HCT116 (cell line): ENCODE results near the gene CNNM3. TPM values are rescaled to one million over a fixed set of nuclear protein-coding genes. Genes with fewer than 3 reads are reported as not detected.

Source experiments
- ATAC-seq: fragments of 200-7000 bp; cut with Tn5 transposase; 2 replicates; pipeline ENCODE4 v1.9.1; 2020; ENCODE audit warnings: mild to moderate bottlenecking, moderate library complexity
- BruUV-seq: library from RNA; stranded (reverse); fragments of 400-500 nt; replicated peaks from 2 replicates; lab custom pipeline; 2021; lab: Mats Ljungman, UMichigan
- CTCF ChIA-PET: fragments of 300-600 bp; sonication (Branson Sonifier 250); formaldehyde crosslinking; loops from one replicate; lab custom pipeline; 2021; ENCODE audit warnings: antibody characterized with exemption; lab: Charles Lee
- POLR2A ChIA-PET: fragments of 300-600, 350-600 bp; sonication (Branson Sonifier 250); formaldehyde crosslinking; loops from one replicate; lab custom pipeline; 2021; ENCODE audit warnings: antibody characterized with exemption; lab: Charles Lee
- RAD21 ChIA-PET, 2 experiments: fragments of 300-600 bp; sonication (Branson Sonifier 250); formaldehyde crosslinking; loops; one replicate each; lab custom pipeline; 2023; ENCODE audit warnings: low total read pairs in 2 of 2; ENCODE audit not compliant: uncharacterized antibody in 2 of 2, unreplicated experiment in 2 of 2, low non-redundant PET in 1 of 2; lab: Charles Lee
- DNase-seq: peaks from one replicate; pipeline ENCODE4 v3.0.0-alpha.2; 2010; ENCODE audit warnings: low read depth, low spot score
- H2AFZ ChIP-seq: fragments of 200-600 bp; shearing (Covaris generic), sonication (generic); 2 replicates; pipeline ENCODE4 v1.6.1; 2017; ENCODE audit warnings: low read depth, mixed run types, mixed read lengths, antibody characterized with exemption, low read length; ENCODE audit not compliant: poor library complexity, severe bottlenecking
- H3K27ac ChIP-seq: 2 replicates; pipeline ENCODE4 v1.5.1; 2012; ENCODE audit warnings: low read depth, low read length
- H3K27me3 ChIP-seq: fragments of 200-600 bp; sonication (generic); 2 replicates; pipeline ENCODE4 v1.6.1; 2016; ENCODE audit warnings: mixed run types, low read length, mixed read lengths; ENCODE audit not compliant: insufficient read depth
- H3K36me3 ChIP-seq, 2 experiments: fragments of 200-500 bp in 1 of 2; fragments of 200-600 bp in 1 of 2; sonication (Bioruptor generic) in 1 of 2; sonication (generic) in 1 of 2; 2 replicates each; pipeline versions ENCODE4 v1.5.1 to v1.6.1; 2014 to 2016; ENCODE audit warnings: low read length in 2 of 2, inconsistent platforms in 1 of 2, mixed read lengths in 1 of 2, mixed run types in 1 of 2; ENCODE audit not compliant: insufficient read depth in 2 of 2, control insufficient read depth in 1 of 2
- H3K4me1 ChIP-seq, 2 experiments: fragments of 200-600 bp in 1 of 2; sonication (generic) in 1 of 2; 2 replicates each; pipeline versions ENCODE4 v1.5.1 to v1.6.1; 2012 to 2017; ENCODE audit warnings: low read length in 2 of 2, inconsistent platforms in 1 of 2, mild to moderate bottlenecking in 1 of 2, mixed read lengths in 1 of 2, mixed run types in 1 of 2, moderate library complexity in 1 of 2; ENCODE audit not compliant: insufficient read depth in 2 of 2, control insufficient read depth in 1 of 2
- H3K4me2 ChIP-seq: fragments of 200-600 bp; sonication (generic); 2 replicates; pipeline ENCODE4 v1.6.1; 2017; ENCODE audit warnings: mixed run types, low read length, mixed read lengths
- H3K4me3 ChIP-seq, 2 experiments: fragments of 200-600 bp in 1 of 2; sonication (generic) in 1 of 2; replicated peaks in 1 of 2; 2 replicates each; pipeline ENCODE4 v1.5.1; 2011 to 2016; ENCODE audit warnings: low read length in 2 of 2, control low read depth in 1 of 2, low read depth in 1 of 2, mild to moderate bottlenecking in 1 of 2, mixed read lengths in 1 of 2, mixed run types in 1 of 2
- H3K79me2 ChIP-seq: fragments of 200-600 bp; sonication (generic); 2 replicates; pipeline ENCODE4 v1.6.1; 2017; ENCODE audit warnings: mild to moderate bottlenecking, mixed run types, low read length, moderate library complexity, mixed read lengths; ENCODE audit not compliant: insufficient read depth
- H3K9ac ChIP-seq: fragments of 200-600 bp; sonication (generic); 2 replicates; pipeline ENCODE4 v1.6.1; 2016; ENCODE audit warnings: low read length, mixed read lengths
- H3K9me2 ChIP-seq: fragments of 200-600 bp; sonication (generic), shearing (Covaris generic); 2 replicates; pipeline ENCODE4 v1.6.1; 2017; ENCODE audit warnings: mixed run types, mild to moderate bottlenecking, moderate library complexity; ENCODE audit not compliant: insufficient read depth
- H3K9me3 ChIP-seq, 2 experiments: fragments of 200-500 bp in 1 of 2; fragments of 200-600 bp in 1 of 2; sonication (Bioruptor generic) in 1 of 2; sonication (generic) in 1 of 2; 2 replicates each; pipeline ENCODE4 v1.6.1; 2014 to 2017; ENCODE audit warnings: low read length in 2 of 2, mixed read lengths in 2 of 2, inconsistent platforms in 1 of 2, low read depth in 1 of 2, mild to moderate bottlenecking in 1 of 2, mixed run types in 1 of 2, moderate library complexity in 1 of 2; ENCODE audit not compliant: control insufficient read depth in 1 of 2, insufficient read depth in 1 of 2
- H4K20me1 ChIP-seq: fragments of 200-600 bp; sonication (generic), shearing (Covaris generic); 2 replicates; pipeline ENCODE4 v1.6.1; 2017; ENCODE audit warnings: mixed run types, mild to moderate bottlenecking, moderate library complexity; ENCODE audit not compliant: insufficient read depth
- CBX3 ChIP-seq: IDR thresholded peaks from 2 replicates; pipeline ENCODE4 v1.6.1; 2012; ENCODE audit warnings: low read depth
- ELF1 ChIP-seq: IDR thresholded peaks from 2 replicates; pipeline ENCODE4 v1.6.1; 2012; ENCODE audit warnings: low read depth, borderline replicate concordance
- EZH2phosphoT487 ChIP-seq: fragments of 200-600 bp; IDR thresholded peaks from 2 replicates; pipeline ENCODE4 v1.6.1; 2018; ENCODE audit warnings: antibody characterized with exemption, borderline replicate concordance
- FOSL1 ChIP-seq: IDR thresholded peaks from 2 replicates; pipeline ENCODE4 v1.6.1; 2012; ENCODE audit warnings: low read depth
- JUND ChIP-seq: IDR thresholded peaks from 2 replicates; pipeline ENCODE4 v1.6.1; 2012
- POLR2A ChIP-seq: IDR thresholded peaks from 2 replicates; pipeline ENCODE4 v1.7.0; 2011; ENCODE audit warnings: borderline replicate concordance; ENCODE audit not compliant: insufficient read depth, insufficient read length; ENCODE audit errors: extremely low read depth
- YY1 ChIP-seq: IDR thresholded peaks from 2 replicates; pipeline ENCODE4 v1.6.1; 2011; ENCODE audit warnings: low read length, low read depth, moderate library complexity, mild to moderate bottlenecking; ENCODE audit not compliant: insufficient replicate concordance; ENCODE audit errors: extremely low read depth
- ZNF274 ChIP-seq: fragments of 200-500 bp; sonication (Bioruptor generic); IDR thresholded peaks from 2 replicates; pipeline ENCODE4 v1.6.1; 2014; ENCODE audit warnings: mild to moderate bottlenecking, low read depth, low read length, inconsistent platforms
- intact Hi-C: fragments of 100-400 bp; cut with micrococcal nuclease; formaldehyde crosslinking; loops from 2 replicates; pipeline ENCODE4 v1.10.0; 2022
- total RNA-seq: library from RNA; stranded (reverse); gene quantifications from one replicate; pipeline ENCODE4 v1.2.1, GENCODE V29; 2021; ENCODE audit not compliant: unreplicated experiment
- TF ChIP-seq, protein P1 (sequence below): IDR thresholded peaks from 2 replicates; pipeline ENCODE4 v1.6.1; 2012; ENCODE audit warnings: low read depth
- TF ChIP-seq, protein P2 (sequence below), 3 experiments: fragments of 200-600 bp in 1 of 3; sonication (generic) in 1 of 3; IDR thresholded peaks in 2 of 3; conservative IDR thresholded peaks in 1 of 3; 2 replicates each; pipeline ENCODE4 v1.5.1; 2012 to 2017; ENCODE audit warnings: low read depth in 2 of 3, low read length in 2 of 3, antibody characterized with exemption in 1 of 3, borderline replicate concordance in 1 of 3, control low read depth in 1 of 3, mild to moderate bottlenecking in 1 of 3, mixed read lengths in 1 of 3, mixed run types in 1 of 3, moderate library complexity in 1 of 3; ENCODE audit not compliant: insufficient read depth in 1 of 3
- TF ChIP-seq, protein P3 (sequence below): IDR thresholded peaks from 2 replicates; pipeline ENCODE4 v1.6.1; 2012

CNNM3 gene
- total RNA-seq, 1 experiment from 2014 or later = 31.1 TPM

DNA sequence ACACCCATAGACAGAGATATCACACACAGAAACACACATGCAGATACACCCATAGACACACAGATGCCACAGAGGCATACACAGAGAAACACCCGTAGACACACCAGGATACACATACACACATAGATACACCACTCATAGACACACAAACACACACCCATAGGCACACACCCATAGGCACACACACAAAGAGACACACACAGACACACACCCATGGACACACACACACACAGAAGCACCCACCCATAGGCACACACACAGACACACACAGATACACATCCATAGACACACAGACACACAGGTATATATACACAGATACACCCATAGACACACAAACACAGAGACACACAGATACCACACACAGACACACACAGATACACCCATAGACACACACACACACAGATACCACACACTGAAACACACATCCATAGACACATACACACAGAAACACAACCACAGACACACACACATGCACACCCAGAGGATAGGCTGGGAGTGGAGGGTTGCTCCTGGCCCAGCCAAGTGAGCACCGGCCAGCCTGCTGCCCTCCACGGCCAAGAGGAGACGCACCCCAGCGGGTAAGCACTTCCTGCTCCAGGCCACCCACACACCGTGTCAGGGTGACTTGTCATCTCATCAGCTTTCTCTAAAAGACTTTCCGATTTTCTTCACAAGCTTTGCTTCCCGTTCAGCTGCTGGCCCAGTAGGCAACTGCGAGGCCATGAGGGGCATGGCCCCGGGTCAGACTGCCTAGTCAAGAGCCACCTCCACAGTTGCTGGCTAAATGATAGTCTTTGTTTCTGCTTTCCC is 14.1 kb upstream of the CNNM3 start:
- H3K9me2 ChIP-seq = no peaks in the 10 kb centered on the region
- DNase-seq = no peak
- H3K79me2 ChIP-seq = no peaks in the 10 kb centered on the region
- H3K4me3 ChIP-seq = no peak overlapping the region
- H3K27ac ChIP-seq = no peak overlapping the region
- RAD21 ChIA-PET = no interaction called here
- H3K27me3 ChIP-seq = no peaks in the 10 kb centered on the region
- no TSS peak for BruUV-seq
- POLR2A ChIA-PET = interaction anchor here (0.6 kb wide), 1 partner anchor 93 kb away, joined by 3 read pairs; no protein-coding TSS in a partner anchor
- H3K9ac ChIP-seq = no peak overlapping the region
- H3K4me1 ChIP-seq = peaks cover 0 to 5% of the 10 kb centered on the region in 2 experiments; a peak in 1 of 4 replicates
- no peaks in the 10 kb centered on the region for H4K20me1 ChIP-seq
- H3K36me3 ChIP-seq = peaks cover 0 to 9% of the 10 kb centered on the region in 2 experiments; a peak in 2 of 4 replicates
- H2AFZ ChIP-seq = no peak overlapping the region
- no peak overlapping the region for H3K4me2 ChIP-seq
- intact Hi-C loops = loop anchor here (2.0 to 5.0 kb wide), 2 partner anchors 199 to 250 kb away; no protein-coding TSS in a partner anchor
- no peaks in the 10 kb centered on the region for H3K9me3 ChIP-seq
- no peak for ATAC-seq
- CTCF ChIA-PET = interaction anchor here (1.2 kb wide), 1 partner anchor 252 kb away, joined by 3 read pairs; no protein-coding TSS in a partner anchor
- TF ChIP-seq FOSL1 = no peak
- no peak for TF ChIP-seq CBX3
- TF ChIP-seq, protein P1, sequence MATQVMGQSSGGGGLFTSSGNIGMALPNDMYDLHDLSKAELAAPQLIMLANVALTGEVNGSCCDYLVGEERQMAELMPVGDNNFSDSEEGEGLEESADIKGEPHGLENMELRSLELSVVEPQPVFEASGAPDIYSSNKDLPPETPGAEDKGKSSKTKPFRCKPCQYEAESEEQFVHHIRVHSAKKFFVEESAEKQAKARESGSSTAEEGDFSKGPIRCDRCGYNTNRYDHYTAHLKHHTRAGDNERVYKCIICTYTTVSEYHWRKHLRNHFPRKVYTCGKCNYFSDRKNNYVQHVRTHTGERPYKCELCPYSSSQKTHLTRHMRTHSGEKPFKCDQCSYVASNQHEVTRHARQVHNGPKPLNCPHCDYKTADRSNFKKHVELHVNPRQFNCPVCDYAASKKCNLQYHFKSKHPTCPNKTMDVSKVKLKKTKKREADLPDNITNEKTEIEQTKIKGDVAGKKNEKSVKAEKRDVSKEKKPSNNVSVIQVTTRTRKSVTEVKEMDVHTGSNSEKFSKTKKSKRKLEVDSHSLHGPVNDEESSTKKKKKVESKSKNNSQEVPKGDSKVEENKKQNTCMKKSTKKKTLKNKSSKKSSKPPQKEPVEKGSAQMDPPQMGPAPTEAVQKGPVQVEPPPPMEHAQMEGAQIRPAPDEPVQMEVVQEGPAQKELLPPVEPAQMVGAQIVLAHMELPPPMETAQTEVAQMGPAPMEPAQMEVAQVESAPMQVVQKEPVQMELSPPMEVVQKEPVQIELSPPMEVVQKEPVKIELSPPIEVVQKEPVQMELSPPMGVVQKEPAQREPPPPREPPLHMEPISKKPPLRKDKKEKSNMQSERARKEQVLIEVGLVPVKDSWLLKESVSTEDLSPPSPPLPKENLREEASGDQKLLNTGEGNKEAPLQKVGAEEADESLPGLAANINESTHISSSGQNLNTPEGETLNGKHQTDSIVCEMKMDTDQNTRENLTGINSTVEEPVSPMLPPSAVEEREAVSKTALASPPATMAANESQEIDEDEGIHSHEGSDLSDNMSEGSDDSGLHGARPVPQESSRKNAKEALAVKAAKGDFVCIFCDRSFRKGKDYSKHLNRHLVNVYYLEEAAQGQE = no peak
- TF ChIP-seq EZH2phosphoT487 = no peak
- TF ChIP-seq ZNF274 = no peak
- TF ChIP-seq POLR2A = no peak
- TF ChIP-seq, protein P2, sequence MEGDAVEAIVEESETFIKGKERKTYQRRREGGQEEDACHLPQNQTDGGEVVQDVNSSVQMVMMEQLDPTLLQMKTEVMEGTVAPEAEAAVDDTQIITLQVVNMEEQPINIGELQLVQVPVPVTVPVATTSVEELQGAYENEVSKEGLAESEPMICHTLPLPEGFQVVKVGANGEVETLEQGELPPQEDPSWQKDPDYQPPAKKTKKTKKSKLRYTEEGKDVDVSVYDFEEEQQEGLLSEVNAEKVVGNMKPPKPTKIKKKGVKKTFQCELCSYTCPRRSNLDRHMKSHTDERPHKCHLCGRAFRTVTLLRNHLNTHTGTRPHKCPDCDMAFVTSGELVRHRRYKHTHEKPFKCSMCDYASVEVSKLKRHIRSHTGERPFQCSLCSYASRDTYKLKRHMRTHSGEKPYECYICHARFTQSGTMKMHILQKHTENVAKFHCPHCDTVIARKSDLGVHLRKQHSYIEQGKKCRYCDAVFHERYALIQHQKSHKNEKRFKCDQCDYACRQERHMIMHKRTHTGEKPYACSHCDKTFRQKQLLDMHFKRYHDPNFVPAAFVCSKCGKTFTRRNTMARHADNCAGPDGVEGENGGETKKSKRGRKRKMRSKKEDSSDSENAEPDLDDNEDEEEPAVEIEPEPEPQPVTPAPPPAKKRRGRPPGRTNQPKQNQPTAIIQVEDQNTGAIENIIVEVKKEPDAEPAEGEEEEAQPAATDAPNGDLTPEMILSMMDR (IDR thresholded peaks at IDR 0.05 in 2 of 3, conservative IDR thresholded peaks at IDR 0.05 in 1 of 3; ENCODE audit: borderline replicate concordance in 1 of 3, insufficient read depth in 1 of 3, low read depth in 2 of 3, low read length in 2 of 3) = no peak
- TF ChIP-seq ELF1 = no peak
- TF ChIP-seq, protein P3, sequence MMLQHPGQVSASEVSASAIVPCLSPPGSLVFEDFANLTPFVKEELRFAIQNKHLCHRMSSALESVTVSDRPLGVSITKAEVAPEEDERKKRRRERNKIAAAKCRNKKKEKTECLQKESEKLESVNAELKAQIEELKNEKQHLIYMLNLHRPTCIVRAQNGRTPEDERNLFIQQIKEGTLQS = no peak
- TF ChIP-seq YY1 = no peak
- TF ChIP-seq JUND = no peak
